ENCODE data around the gene RCC2. TPM values are rescaled to one million over a fixed set of nuclear protein-coding genes. Genes with fewer than 3 reads are reported as not detected.

RCC2 gene
- total RNA-seq: 15.8 and 25.3 TPM in 2 replicates

DNA sequence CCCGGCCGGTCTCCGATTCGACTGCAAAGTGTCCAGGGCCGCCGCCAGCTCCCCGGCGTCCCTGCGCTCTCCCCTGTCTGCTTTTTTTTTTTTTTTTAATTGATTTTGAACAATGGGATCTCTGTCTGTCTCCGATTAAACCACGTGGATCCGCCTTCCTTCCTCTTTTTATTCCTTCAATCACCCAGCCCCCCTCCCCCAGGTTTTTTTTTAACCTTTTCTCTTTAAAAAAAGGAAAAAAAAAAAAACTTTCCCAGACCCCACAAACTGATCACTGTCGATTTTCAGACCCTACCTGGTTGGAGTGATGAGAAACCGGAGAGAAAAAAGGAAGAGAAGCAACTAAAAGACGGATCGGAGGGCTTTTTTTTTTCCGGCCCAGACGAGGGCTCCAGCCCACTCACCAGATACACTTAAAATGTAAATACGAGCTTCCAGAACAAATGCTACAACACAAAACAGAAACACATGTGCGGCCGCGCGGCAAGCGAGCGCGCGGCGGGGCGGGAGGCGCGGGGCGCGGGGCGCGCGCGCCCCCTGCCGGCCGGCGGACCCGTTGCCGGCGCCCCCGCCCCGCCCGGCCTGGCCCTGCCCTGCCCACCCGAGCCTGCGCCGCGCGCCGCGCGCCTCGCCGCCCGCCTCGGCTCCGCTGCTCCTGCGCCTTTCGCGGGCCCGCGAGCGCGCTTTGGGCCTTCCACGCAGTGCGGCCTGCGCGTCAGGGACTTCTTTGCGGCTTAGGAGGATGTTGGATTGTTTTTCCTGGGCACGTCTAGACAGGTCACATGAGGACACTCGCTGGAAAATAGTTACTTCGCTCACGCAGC, at the start of gene RCC2:
TSS of gene RCC2 (minus strand) at position 428 of the 824 bp plus-strand sequence. CDS start 1,163 bp downstream, outside the sequence.

GRCh38 chr1:17371896-17372295, 67.6 kb downstream of the RCC2 start, which contains the start of gene PADI6:
Gene PADI6 (plus strand): TSS chr1:17372196. CDS start chr1:17372246, 50 bp downstream.

Other genes with a start within 250 kb of the RCC2 start
- gene PADI1, start 234.5 kb downstream of the RCC2 start, total RNA-seq: 0.09 TPM in 1 of 2 replicates, not detected in the other
- gene PADI3, start 190.6 kb downstream of the RCC2 start, total RNA-seq: not detected in 2 replicates
- gene PADI4, start 131.5 kb downstream of the RCC2 start, total RNA-seq: not detected in 2 replicates
- gene PADI6, start 67.5 kb downstream of the RCC2 start, total RNA-seq: not detected in 2 replicates
- 12.3 and 20.4 TPM in 2 replicates for gene ARHGEF10L, start 100.0 kb upstream of the RCC2 start, total RNA-seq

All from bronchial smooth muscle cell (primary cell).